ENCODE data around the gene C1R.

DNA sequence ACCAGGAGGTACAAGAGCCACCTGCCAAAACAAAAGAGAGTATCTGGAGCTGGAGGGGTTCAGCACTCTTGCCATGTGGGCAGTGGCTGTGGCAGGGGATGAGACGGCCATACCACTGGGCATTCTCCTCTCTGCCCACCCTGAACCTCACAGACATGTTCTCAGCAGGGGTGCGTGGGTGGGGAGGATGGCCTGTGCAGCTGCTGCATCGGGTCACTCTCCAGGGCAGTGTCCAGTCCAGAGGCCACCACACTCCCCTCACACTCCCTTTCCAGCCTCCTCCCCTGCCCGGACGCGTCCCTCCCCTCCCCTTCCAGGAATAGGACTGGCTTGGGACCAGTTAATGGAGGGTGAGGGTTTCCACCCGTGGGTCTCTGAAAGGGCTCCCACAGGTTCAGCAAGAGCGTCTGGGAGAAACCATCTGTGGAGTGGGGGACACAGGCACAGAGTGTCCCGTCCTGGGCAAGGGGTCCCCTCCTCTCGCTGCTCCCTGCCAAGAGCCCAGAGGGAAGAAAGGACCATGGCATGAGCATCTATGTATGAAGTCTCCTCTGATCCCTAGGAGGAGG lies 501 bp downstream of the C1R start:
- TF ChIP-seq, protein P1, sequence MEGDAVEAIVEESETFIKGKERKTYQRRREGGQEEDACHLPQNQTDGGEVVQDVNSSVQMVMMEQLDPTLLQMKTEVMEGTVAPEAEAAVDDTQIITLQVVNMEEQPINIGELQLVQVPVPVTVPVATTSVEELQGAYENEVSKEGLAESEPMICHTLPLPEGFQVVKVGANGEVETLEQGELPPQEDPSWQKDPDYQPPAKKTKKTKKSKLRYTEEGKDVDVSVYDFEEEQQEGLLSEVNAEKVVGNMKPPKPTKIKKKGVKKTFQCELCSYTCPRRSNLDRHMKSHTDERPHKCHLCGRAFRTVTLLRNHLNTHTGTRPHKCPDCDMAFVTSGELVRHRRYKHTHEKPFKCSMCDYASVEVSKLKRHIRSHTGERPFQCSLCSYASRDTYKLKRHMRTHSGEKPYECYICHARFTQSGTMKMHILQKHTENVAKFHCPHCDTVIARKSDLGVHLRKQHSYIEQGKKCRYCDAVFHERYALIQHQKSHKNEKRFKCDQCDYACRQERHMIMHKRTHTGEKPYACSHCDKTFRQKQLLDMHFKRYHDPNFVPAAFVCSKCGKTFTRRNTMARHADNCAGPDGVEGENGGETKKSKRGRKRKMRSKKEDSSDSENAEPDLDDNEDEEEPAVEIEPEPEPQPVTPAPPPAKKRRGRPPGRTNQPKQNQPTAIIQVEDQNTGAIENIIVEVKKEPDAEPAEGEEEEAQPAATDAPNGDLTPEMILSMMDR (IDR thresholded peaks at IDR 0.05; ENCODE audit: insufficient read depth, low read length, poor library complexity, severe bottlenecking): no peak
- no peak for TF ChIP-seq EZH2phosphoT487 (conservative IDR thresholded peaks at IDR 0.05; ENCODE audit: low read length)
